Measurements from ENCODE around the gene SLC6A5.

Gene SLC6A5

GRCh38 chr11:20598492-20598891 is 916 bp upstream of the SLC6A5 start:
- H3K27ac ChIP-seq: no peak overlapping the region
- TF ChIP-seq CTCF (conservative IDR thresholded peaks at IDR 0.05): no peak

GRCh38 chr11:20600020-20600346 is 575 bp downstream of the SLC6A5 start:
- no peak for TF ChIP-seq CTCF (conservative IDR thresholded peaks at IDR 0.05)
- H3K27ac ChIP-seq: no peak overlapping the region

- TF ChIP-seq CTCF (conservative IDR thresholded peaks at IDR 0.05): no peak
- no peak overlapping the region for H3K27ac ChIP-seq
These were observed 1.1 kb downstream of the SLC6A5 start for GRCh38 chr11:20600551-20600950.

GRCh38 chr11:20601221-20601914 is 2.0 kb downstream of the SLC6A5 start:
- no peak for TF ChIP-seq CTCF (conservative IDR thresholded peaks at IDR 0.05)

GRCh38 chr11:20604295-20604803 is 4.9 kb downstream of the SLC6A5 start:
- no peak for TF ChIP-seq CTCF (conservative IDR thresholded peaks at IDR 0.05)

More at GRCh38 chr11:20601221-20601914, 2.0 kb downstream of the SLC6A5 start:
- H3K27ac ChIP-seq: no peak overlapping the region

GRCh38 chr11:20604864-20605601 is 5.6 kb downstream of the SLC6A5 start:
- H3K27ac ChIP-seq: no peak overlapping the region
- no peak for TF ChIP-seq CTCF (conservative IDR thresholded peaks at IDR 0.05)

More at GRCh38 chr11:20604295-20604803, 4.9 kb downstream of the SLC6A5 start:
- H3K27ac ChIP-seq: no peak overlapping the region

GRCh38 chr11:20605602-20606091 is 6.2 kb downstream of the SLC6A5 start:
- no peak for TF ChIP-seq CTCF (conservative IDR thresholded peaks at IDR 0.05)
- H3K27ac ChIP-seq: no peak overlapping the region
